Measurements from ENCODE around the gene PGGHG.

Gene PGGHG

DNA sequence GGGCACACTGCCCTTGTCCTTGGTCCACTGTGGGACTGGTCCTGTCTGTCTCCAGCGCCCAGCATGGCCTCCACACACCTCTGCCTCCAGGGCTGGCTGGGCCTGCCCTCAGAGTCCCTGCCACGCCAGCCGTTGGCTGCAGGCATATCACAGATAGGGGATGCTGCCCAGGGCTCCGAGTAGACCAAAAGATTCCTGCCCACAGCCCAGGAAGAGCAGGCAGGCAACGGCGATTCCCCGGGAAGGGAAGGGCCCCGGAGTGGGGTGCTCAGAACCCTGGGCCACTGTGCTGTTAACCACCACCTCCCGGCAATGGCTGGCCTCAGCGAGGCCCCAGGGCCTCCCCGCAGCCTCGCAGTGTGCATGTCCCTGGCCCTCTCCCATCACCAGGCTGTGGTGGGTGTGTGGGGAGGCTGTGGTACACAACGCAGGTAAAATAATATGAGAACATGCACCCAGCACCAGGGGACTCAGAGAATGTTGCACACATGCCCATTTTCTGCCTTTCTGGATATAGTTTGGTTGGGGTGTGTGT lies 8.2 kb downstream of the PGGHG start:
- TF ChIP-seq, protein P1, sequence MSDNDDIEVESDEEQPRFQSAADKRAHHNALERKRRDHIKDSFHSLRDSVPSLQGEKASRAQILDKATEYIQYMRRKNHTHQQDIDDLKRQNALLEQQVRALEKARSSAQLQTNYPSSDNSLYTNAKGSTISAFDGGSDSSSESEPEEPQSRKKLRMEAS (IDR thresholded peaks at IDR 0.05), result no peak
- TF ChIP-seq, protein P2, sequence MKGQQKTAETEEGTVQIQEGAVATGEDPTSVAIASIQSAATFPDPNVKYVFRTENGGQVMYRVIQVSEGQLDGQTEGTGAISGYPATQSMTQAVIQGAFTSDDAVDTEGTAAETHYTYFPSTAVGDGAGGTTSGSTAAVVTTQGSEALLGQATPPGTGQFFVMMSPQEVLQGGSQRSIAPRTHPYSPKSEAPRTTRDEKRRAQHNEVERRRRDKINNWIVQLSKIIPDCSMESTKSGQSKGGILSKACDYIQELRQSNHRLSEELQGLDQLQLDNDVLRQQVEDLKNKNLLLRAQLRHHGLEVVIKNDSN (IDR thresholded peaks at IDR 0.05), result no peak
- no peak for TF ChIP-seq TEAD4 (IDR thresholded peaks at IDR 0.05)
- no peak for TF ChIP-seq EGR1 (IDR thresholded peaks at IDR 0.05)
- TF ChIP-seq, protein P3, sequence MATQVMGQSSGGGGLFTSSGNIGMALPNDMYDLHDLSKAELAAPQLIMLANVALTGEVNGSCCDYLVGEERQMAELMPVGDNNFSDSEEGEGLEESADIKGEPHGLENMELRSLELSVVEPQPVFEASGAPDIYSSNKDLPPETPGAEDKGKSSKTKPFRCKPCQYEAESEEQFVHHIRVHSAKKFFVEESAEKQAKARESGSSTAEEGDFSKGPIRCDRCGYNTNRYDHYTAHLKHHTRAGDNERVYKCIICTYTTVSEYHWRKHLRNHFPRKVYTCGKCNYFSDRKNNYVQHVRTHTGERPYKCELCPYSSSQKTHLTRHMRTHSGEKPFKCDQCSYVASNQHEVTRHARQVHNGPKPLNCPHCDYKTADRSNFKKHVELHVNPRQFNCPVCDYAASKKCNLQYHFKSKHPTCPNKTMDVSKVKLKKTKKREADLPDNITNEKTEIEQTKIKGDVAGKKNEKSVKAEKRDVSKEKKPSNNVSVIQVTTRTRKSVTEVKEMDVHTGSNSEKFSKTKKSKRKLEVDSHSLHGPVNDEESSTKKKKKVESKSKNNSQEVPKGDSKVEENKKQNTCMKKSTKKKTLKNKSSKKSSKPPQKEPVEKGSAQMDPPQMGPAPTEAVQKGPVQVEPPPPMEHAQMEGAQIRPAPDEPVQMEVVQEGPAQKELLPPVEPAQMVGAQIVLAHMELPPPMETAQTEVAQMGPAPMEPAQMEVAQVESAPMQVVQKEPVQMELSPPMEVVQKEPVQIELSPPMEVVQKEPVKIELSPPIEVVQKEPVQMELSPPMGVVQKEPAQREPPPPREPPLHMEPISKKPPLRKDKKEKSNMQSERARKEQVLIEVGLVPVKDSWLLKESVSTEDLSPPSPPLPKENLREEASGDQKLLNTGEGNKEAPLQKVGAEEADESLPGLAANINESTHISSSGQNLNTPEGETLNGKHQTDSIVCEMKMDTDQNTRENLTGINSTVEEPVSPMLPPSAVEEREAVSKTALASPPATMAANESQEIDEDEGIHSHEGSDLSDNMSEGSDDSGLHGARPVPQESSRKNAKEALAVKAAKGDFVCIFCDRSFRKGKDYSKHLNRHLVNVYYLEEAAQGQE (IDR thresholded peaks at IDR 0.05; ENCODE audit: low read depth), result no peak
- TF ChIP-seq TCF12 (IDR thresholded peaks at IDR 0.05; ENCODE audit: low read depth), result no peak

DNA sequence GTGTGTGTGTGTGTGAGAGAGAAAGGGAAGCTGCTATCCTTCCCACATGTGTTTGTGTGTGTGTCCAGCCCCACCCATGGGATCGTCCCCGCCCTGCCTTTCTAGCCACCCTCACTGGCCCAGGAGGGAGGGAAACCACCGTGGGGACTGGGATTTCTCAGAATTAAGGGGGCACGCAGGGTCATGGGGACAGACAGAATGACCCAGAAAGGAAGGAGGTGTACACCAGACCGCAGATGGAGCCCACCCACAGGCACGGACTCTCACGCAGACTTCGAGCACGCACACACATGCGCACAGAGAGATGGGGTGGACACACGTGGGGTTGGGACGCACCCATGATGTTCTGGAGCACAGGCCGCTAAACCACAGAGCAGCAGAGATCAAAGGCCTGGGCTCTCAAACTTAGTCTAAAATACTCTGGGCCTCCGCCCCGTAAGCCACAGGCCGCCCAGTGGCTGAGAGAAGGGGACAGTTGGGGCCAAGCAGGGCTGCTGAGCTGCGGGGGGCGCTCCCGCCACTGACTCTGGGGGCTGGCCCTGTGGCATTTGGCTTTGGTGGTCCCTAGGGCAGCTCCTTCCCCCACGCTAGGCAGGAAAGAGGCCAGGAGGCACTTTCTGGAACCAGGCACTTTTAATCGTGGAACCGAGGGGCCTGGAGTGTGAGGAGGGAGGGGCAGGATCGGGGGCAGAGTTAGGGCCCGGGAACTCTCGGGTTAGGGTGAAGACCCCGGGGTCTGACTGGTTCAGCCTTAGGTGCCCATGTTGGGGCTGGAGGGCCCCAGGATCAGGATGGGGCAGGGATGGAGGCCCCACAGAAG lies 8.9 kb downstream of the PGGHG start:
- TF ChIP-seq, protein P1 (IDR thresholded peaks at IDR 0.05), result no peak
- TF ChIP-seq ZBTB7A (IDR thresholded peaks at IDR 0.05; ENCODE audit: low read depth), result no peak

DNA sequence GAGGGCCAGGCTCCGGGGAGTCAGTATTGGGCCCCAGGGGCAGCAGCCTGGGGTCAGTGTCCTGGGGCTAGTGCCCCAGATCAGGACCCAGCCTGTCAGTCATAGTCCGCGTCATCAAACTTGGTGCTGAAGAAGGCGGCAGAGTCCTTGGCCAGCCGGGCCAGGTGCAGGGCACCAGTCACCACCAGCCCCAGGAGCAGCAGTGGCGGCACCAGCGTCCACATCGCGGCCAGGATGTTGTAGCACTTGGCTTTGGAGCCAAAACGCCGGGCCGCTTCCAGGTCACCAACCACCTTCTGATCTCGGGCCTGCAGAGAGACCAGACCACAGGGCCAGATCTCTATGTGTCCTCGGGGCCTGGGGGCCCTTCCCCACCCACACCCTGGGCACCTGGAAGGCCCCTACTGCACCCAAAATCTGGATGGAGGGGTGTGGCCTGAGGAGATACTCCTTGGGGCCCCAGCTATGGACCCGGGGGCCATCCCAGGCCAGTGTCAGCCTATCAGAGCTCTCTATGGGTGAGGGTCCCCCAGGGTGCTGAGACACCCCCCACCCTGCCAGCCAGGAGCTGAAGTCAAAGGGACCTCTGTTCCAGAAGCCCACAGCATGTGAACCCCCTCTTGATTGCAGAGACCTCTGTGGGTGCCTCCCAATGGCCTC lies 9.6 kb downstream of the PGGHG start:
- TF ChIP-seq RAD21 (IDR thresholded peaks at IDR 0.05; ENCODE audit: low read depth), result no peak
- TF ChIP-seq, protein P3 (IDR thresholded peaks at IDR 0.05; ENCODE audit: low read depth), result no peak
- TF ChIP-seq, protein P1 (IDR thresholded peaks at IDR 0.05), result no peak

DNA sequence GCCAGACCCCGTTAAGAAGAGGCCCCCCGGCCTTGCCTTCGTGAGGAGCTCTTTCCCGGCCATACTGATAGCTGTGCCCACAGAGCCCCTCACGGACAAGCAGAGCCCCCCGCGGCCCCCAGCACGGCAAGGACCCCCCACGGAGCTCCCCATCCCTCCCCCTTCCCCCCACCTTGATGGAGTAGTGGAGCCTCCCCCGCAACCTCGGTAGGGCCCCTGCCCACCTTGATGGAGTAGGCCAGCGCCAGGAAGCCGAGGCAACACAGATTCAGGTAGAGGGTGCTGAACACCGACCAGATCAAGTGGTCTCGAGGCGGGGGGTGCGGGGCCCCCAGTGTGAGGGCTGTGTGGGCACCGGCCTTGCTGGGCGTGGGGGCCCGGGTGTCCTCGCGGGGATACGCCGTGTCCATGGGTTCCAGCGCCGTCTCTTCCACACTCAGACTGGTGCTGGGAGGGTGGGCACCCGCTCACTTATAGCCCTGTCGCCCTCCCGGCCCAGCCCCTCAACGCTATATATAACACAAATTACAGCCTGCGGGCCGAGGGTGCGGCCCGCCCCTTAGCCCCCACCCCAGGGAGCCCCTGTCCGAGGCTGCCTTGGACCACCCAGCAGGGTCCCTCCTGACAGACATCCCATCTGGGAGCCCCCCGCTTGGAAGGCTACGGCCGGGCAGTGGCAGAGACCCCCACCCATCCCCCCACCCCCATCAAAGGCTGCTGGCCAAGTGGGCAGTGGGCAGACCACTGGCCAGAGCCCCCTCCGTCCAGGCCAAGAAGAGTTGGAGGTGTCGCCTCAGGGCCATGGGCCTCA lies 10.4 kb downstream of the PGGHG start, which contains the start of gene IFITM5:
Gene IFITM5, minus strand, starts transcription at position 446 of the 811 bp plus-strand sequence. Its CDS starts 36 bp downstream, at position 410.
- TF ChIP-seq, protein P3 (IDR thresholded peaks at IDR 0.05; ENCODE audit: low read depth), result no peak
- TF ChIP-seq ZBTB7A (IDR thresholded peaks at IDR 0.05; ENCODE audit: low read depth), result no peak
- no peak for TF ChIP-seq TEAD4 (IDR thresholded peaks at IDR 0.05)
- TF ChIP-seq YY1 (IDR thresholded peaks at IDR 0.05; ENCODE audit: low read depth), result no peak
- TF ChIP-seq CEBPB (IDR thresholded peaks at IDR 0.05), result no peak
- no peak for TF ChIP-seq TCF12 (IDR thresholded peaks at IDR 0.05; ENCODE audit: low read depth)
- no peak for TF ChIP-seq RAD21 (IDR thresholded peaks at IDR 0.05; ENCODE audit: low read depth)
- TF ChIP-seq NFIC (IDR thresholded peaks at IDR 0.05), result no peak
- TF ChIP-seq EGR1 (IDR thresholded peaks at IDR 0.05), result no peak
- TF ChIP-seq, protein P1 (IDR thresholded peaks at IDR 0.05), result no peak
- no peak for TF ChIP-seq TAF1 (IDR thresholded peaks at IDR 0.05; ENCODE audit: low read depth)
- no peak for TF ChIP-seq EP300 (IDR thresholded peaks at IDR 0.05; ENCODE audit: borderline replicate concordance)
- no peak for TF ChIP-seq CREB1 (IDR thresholded peaks at IDR 0.05; ENCODE audit: low read depth)
- TF ChIP-seq, protein P2 (IDR thresholded peaks at IDR 0.05), result no peak
- no peak for TF ChIP-seq FOXM1 (IDR thresholded peaks at IDR 0.05; ENCODE audit: borderline replicate concordance, low read depth)
